ENCODE data around the gene SMURF2. TPM values are rescaled to one million over a fixed set of nuclear protein-coding genes. Genes with fewer than 3 reads are reported as not detected.

SMURF2 gene
- total and polyA plus RNA-seq, 2 of the 4 experiments (the other 2 are of a cell fraction), result 131 to 774 TPM

GRCh38 chr17:64632194-64632593 lies 29.9 kb downstream of the SMURF2 start:
- intact Hi-C loops (cut with micrococcal nuclease), result no loop called here

More at GRCh38 chr17:64632194-64632593, 29.9 kb downstream of the SMURF2 start:
- no peak overlapping the region for H3K14ac ChIP-seq (replicated peaks; ENCODE audit: low read depth, low read length)
- no peak for ATAC-seq (ENCODE audit: low read depth)
- H3K18ac ChIP-seq (ENCODE audit: low read depth, low read length), result peak overlapping the region; percentile 14; the same call in 1 of the 2 replicates
- H2BK5ac ChIP-seq (ENCODE audit: low read depth, low read length, poor library complexity, severe bottlenecking), result peak overlapping the region; percentile 49
- H3K79me1 ChIP-seq (ENCODE audit: low read depth in 1 of 2, low read length in 2 of 2), result peaks cover 0 to 37% of the 10 kb centered on the region in 2 experiments; a peak in 2 of 4 replicates
- no peak overlapping the region for H3K4me3 ChIP-seq (ENCODE audit: insufficient read depth, low read depth, low read length)
- no peak overlapping the region for H3K56ac ChIP-seq (ENCODE audit: extremely low read depth, insufficient read depth, low read length)
- no peaks in the 10 kb centered on the region for H3K27me3 ChIP-seq (ENCODE audit: control insufficient read depth, insufficient read depth, low read length)
- H2AK9ac ChIP-seq (replicated peaks; ENCODE audit: low read depth, low read length, poor library complexity), result no peak overlapping the region
- ChIA-PET CTCF (interaction anchor here (0.9 kb wide), 1 partner anchor 9 kb away, joined by 3 read pairs; no protein-coding TSS in a partner anchor), POLR2A (ENCODE audit: unreplicated experiment) (no interaction called here)
- H4K8ac ChIP-seq (ENCODE audit: low read depth in 2 of 2, low read length in 2 of 2), result peak overlapping the region in 1 of 2 experiments; percentile 4; a peak in 1 of 4 replicates
- H2BK15ac ChIP-seq (ENCODE audit: low read depth, low read length), result no peak overlapping the region
- H2AK5ac ChIP-seq (ENCODE audit: low read depth, low read length), result no peak overlapping the region
- dilution Hi-C loops (cut with HindIII; ENCODE audit: low sequenced_read_pairs, unreplicated experiment), result no loop called here
- no CpG with 5 or more reads among the region's 3 CpGs for WGBS, 2 experiments (ENCODE audit: extremely low coverage in 2 of 2, insufficient read length in 1 of 2)
- peaks cover 100% of the 10 kb centered on the region for H4K20me1 ChIP-seq (ENCODE audit: insufficient read depth, low read length)
- H4K91ac ChIP-seq (ENCODE audit: insufficient read depth, low read depth, low read length), result no peak overlapping the region
- H4K5ac ChIP-seq (ENCODE audit: low read depth, low read length), result no peak overlapping the region
- no peak overlapping the region for H3K23ac ChIP-seq (ENCODE audit: low read depth, low read length)
- peaks cover 21% of the 10 kb centered on the region for H3K9me1 ChIP-seq (ENCODE audit: insufficient read depth, low read length)
- H3K4me1 ChIP-seq (ENCODE audit: control insufficient read depth, insufficient read depth, low read length), result peaks cover 26% of the 10 kb centered on the region
- no peak for DNase-seq
- H3K36me3 ChIP-seq (ENCODE audit: control insufficient read depth, insufficient read depth, low read length), result peaks cover 14% of the 10 kb centered on the region
- H3K9me3 ChIP-seq (ENCODE audit: control insufficient read depth, insufficient read depth, low read length), result no peaks in the 10 kb centered on the region
- in situ Hi-C loops (cut with MboI; ENCODE audit: low sequenced_read_pairs), result loop anchor here (25.0 kb wide), 1 partner anchor 320 kb away; no protein-coding TSS in a partner anchor
- no peak overlapping the region; the same call in 1 of the 2 replicates for H3K27ac ChIP-seq (ENCODE audit: insufficient read depth, low read length)
- no peak overlapping the region for H2AFZ ChIP-seq (replicated peaks; ENCODE audit: low read length, poor library complexity)
- H2BK120ac ChIP-seq (ENCODE audit: low read depth, low read length), result no peak overlapping the region
- TF ChIP-seq POLR2A (IDR thresholded peaks at IDR 0.05; ENCODE audit: low read depth, low read length) (no peak), SMC3 (IDR thresholded peaks at IDR 0.05; ENCODE audit: low read depth, low read length) (no peak), RCOR1 (IDR thresholded peaks at IDR 0.05; ENCODE audit: insufficient replicate concordance, low read length) (no peak), RFX5 (IDR thresholded peaks at IDR 0.05; ENCODE audit: low read depth, low read length) (no peak), CEBPB (IDR thresholded peaks at IDR 0.05; ENCODE audit: low read depth, low read length) (no peak), BHLHE40 (IDR thresholded peaks at IDR 0.05; ENCODE audit: low read depth, low read length) (no peak), MAFK (IDR thresholded peaks at IDR 0.05; ENCODE audit: low read depth, low read length) (no peak), RAD21 (IDR thresholded peaks at IDR 0.05; ENCODE audit: low read length) (no peak), MXI1 (IDR thresholded peaks at IDR 0.05; ENCODE audit: borderline replicate concordance, low read depth, low read length) (no peak), FOS (IDR thresholded peaks at IDR 0.05; ENCODE audit: low read depth, low read length) (no peak), CHD1 (IDR thresholded peaks at IDR 0.05; ENCODE audit: low read depth, low read length) (no peak), NFE2L2 (IDR thresholded peaks at IDR 0.05; ENCODE audit: low read depth, low read length) (no peak)
- TF ChIP-seq, protein P1, sequence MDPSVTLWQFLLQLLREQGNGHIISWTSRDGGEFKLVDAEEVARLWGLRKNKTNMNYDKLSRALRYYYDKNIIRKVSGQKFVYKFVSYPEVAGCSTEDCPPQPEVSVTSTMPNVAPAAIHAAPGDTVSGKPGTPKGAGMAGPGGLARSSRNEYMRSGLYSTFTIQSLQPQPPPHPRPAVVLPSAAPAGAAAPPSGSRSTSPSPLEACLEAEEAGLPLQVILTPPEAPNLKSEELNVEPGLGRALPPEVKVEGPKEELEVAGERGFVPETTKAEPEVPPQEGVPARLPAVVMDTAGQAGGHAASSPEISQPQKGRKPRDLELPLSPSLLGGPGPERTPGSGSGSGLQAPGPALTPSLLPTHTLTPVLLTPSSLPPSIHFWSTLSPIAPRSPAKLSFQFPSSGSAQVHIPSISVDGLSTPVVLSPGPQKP (IDR thresholded peaks at IDR 0.05; ENCODE audit: borderline replicate concordance, low read depth, low read length), result no peak
- TF ChIP-seq, protein P2, sequence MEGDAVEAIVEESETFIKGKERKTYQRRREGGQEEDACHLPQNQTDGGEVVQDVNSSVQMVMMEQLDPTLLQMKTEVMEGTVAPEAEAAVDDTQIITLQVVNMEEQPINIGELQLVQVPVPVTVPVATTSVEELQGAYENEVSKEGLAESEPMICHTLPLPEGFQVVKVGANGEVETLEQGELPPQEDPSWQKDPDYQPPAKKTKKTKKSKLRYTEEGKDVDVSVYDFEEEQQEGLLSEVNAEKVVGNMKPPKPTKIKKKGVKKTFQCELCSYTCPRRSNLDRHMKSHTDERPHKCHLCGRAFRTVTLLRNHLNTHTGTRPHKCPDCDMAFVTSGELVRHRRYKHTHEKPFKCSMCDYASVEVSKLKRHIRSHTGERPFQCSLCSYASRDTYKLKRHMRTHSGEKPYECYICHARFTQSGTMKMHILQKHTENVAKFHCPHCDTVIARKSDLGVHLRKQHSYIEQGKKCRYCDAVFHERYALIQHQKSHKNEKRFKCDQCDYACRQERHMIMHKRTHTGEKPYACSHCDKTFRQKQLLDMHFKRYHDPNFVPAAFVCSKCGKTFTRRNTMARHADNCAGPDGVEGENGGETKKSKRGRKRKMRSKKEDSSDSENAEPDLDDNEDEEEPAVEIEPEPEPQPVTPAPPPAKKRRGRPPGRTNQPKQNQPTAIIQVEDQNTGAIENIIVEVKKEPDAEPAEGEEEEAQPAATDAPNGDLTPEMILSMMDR (conservative IDR thresholded peaks at IDR 0.05; ENCODE audit: low read depth, low read length), result no peak
- TF ChIP-seq, protein P3, sequence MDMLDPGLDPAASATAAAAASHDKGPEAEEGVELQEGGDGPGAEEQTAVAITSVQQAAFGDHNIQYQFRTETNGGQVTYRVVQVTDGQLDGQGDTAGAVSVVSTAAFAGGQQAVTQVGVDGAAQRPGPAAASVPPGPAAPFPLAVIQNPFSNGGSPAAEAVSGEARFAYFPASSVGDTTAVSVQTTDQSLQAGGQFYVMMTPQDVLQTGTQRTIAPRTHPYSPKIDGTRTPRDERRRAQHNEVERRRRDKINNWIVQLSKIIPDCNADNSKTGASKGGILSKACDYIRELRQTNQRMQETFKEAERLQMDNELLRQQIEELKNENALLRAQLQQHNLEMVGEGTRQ (IDR thresholded peaks at IDR 0.05; ENCODE audit: low read depth, low read length), result no peak
- no peak overlapping the region for H3K4ac ChIP-seq (ENCODE audit: low read depth, low read length)
- H2BK20ac ChIP-seq (ENCODE audit: low read depth, low read length), result no peak overlapping the region
- H3K4me2 ChIP-seq (ENCODE audit: low read depth, low read length), result peak overlapping the region; percentile 36
- H3K9ac ChIP-seq (ENCODE audit: low read depth, low read length), result peak overlapping the region; percentile 30; the same call in 1 of the 2 replicates
- BruUV-seq (replicated peaks), result no TSS peak

All from IMR-90 (cell line).